Stimulated activated CD4-positive, alpha-beta T cell treated with anti-CD3 and anti-CD28 coated beads, TNF-alpha, amount 100 ng/mL, for 4 hours (primary cell): Measurements from ENCODE around the gene GOLGA8B.
"Not testable (repeated sequence)": the region's sequence is repeated elsewhere in the genome, so short reads cannot be mapped to it uniquely, and the experiment has no call there.

Experiments used
- DNase-seq, 3 experiments: peaks; one replicate each; pipeline ENCODE4 v3.0.0-alpha.2; 2020; ENCODE audit warnings: low read depth in 3 of 3

The GOLGA8B gene

DNA sequence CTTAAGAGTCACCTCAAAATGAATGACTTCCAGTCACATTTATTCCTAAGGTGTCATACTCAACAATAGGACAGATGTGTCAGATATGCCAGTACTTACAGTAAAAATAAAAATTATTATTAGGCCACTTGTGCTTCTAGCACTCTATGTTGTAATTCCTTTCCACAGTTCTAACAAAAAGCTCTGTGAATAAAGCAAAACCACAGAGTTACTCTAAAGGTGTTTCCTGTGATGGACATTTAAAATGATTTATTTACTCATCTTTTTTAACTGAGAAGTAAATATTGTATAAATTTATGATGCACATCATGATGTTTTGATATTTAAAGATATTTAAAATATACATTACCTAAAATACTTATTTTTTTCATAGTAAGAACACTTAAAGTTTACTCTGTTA is 13.9 kb upstream of the GOLGA8B start:
- DNase-seq = no peak

DNA sequence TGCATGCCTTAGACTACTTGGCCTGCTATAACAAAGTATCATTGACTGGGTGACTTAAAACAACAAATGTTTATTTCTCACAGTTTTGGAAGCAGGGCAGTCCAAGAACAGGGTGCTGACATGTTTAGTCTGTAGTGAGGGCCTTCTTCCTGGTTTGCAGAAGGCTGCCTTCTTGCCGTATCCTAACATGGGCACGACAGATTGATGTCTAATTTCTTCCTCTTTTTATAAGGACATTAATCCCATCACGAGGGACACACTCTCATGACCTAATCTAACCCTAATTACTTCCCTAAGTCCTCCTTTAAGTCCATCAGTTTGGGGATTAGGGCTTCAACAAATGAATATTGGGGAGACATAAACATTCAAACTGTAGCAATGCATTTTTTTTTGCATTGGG is 10.9 kb upstream of the GOLGA8B start:
- DNase-seq = no peak

DNA sequence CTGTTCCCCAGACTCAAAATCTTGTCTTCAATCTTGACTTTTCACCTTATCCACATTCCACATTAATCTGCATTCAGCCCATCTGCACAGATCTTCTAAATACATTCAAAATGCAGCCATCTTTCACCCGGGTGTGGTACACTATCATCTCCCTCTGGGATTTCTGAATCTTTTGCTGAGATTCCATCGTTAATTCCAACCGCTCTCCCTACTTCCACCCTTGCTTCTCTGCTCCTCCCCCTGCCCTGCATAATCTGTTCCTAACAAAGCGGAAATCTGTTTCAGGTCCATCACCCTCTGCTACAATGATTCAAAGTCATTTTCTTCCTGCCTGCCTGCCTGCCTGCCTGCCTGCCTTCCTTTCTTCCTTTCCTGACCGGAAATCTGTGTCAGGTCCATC is 7.9 kb upstream of the GOLGA8B start:
- no peak for DNase-seq

DNA sequence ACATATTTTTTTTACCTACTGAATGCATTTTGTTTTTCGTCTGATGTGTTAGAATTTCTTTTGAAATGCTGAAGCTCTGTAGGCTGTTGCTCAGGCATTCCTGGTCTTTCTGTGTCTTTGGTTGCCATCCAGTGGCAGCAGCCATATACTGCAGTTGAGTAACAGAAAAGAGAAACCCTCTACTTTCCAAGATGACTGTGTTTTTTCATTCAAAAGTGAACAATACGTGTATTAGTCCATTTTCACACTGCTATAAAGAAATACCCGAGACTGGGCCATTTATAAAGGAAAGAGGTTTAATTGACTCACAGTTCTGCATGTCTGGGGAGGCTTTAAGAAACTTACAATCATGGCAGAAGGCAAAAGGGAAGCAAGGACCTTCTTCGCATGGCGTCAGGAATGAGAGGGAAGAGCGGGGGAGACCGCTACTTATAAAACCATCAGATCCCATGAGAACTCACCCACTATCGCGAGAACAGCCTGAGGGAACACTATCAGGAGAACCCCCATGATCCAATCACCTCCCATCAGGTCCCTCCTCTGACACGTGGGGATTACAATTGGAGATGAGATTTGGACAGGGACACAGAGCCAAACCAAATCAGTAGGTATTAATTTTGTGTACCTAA is 4.7 kb upstream of the GOLGA8B start:
- peak in 2 of 3 experiments; percentile 37 to 46 for DNase-seq

DNA sequence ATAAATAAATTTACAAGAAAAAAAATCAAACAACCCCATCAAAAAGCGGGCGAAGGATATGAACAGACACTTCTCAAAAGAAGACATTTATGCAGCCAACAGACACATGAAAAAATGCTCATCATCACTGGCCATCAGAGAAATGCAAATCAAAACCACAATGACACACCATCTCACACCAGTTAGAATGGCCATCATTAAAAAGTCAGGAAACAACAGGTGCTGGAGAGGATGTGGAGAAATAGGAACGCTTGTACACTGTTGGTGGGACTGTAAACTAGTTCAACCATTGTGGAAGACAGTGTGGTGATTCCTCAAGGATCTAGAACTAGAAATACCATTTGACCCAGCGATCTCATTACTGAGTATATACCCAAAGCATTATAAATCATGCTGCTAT is 2.5 kb upstream of the GOLGA8B start:
- not testable (repeated sequence) for DNase-seq

DNA sequence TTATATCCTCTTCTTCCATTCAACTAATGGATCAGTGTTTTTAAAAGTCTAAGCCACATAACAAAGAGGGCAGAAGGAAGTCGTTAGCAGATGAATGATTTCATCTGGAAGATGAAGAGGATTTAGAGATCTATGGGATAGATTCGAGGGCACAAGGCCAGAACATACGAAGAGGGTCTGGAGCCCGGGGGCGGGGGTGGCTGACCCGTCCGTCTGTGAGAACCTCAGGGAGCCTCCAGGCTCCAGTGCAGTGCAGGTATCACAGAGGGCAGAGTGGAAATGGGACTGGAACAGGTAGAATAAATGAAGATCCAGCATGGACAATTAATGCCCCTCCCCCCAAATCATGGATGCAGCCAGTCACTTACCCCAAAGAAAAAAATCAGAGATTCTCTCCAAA is 1.5 kb upstream of the GOLGA8B start:
- no peak for DNase-seq

DNA sequence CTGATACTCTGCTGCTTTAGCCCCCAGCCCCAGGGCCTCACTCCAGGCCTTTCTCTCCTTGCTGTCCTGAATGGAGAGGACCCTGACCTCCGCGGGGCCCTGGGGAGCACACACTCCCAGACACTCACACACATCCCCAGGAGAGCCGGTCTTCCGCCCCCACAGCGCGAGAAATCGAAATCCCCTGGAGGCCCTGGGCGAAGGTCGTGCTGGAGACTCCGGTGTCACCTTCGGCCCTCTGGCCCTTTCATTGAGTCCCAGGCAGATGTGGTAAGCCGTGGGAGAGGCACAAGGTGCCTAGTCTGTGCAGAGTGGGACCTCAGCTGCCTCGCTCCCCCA is 848 bp upstream of the GOLGA8B start:
- DNase-seq = no peak

DNA sequence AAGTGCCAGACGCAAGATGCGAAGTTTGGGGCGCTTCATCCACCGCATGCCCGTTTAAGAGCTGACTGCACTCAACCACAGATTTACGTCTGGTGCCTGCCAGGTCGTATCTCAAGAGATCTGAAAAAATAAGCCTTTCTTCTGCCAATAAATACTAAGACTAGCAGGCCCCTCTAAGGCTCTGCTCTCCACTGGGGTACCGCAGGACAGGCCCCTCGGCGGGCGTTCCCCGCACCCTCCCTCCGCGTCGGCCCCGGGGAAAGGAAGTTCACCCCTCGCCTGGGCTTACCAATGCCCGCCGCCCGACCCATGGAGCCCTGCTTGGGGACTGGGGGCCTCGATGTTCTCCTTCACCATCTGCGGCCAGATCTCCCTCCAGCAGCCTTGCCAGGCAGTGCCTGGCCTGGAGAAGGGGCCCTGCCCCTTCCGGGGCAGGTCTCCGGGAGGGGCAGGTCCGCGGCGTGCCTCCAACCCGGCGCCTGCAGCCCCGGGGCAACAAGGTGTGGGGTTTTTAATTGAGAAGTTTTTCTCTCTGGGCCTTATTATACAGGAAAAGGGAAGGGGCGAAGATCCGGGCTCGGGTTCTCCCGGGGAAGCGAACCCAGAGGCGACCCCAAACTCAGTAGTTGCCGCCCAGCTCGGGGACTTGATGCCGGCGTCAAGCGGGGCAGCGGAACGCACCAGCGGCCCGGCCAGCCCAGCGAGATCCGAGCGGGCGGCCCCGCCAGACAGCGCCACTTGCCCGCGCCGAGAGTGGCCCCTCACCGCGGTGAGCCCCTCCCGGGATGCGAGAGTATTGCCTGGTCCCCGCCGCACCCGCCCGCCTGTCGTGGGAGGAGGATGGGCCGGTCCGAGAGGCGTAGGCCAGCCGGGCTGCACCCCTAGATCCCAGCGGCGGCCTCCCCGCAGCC is 735 bp downstream of the GOLGA8B start:
- DNase-seq = peak in 2 of 3 experiments; percentile 9 to 18

DNA sequence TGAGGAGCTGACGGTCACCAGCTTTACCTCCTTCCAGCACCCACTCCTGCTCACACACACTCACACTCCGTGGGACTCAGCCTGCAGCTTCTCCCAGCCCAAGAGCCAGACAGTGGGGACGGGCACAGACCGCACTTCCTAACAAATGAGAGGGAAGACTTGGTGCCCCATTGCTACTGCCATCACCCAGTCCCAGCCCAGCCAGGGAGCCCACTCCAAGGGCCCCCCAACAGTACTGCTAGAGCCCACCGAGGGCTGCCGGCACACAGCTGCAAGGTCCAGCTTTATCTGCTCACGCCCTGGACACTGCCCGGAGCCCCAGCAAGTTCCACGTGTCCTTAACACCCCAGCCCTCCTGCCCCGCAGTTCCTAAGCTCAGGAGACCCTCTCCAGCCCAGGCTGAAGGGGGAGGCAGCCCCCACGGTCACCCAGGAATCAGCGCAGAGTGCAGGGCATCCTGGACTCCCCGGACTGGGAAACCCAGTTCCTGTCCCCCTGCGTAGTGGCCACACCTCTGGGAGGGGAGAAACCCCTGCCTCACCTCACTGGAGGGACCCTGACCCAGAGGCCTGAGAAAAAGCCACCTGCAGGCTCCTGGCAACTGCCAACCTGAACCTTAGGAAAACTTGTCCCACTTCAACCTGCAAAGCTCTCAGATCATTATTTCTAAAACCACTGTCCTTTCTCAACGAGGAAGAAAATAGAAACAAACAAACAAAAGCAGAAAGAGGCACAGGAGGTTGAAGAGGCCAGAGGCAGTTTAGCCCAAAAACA is 1.6 kb downstream of the GOLGA8B start:
- not testable (repeated sequence) for DNase-seq

DNA sequence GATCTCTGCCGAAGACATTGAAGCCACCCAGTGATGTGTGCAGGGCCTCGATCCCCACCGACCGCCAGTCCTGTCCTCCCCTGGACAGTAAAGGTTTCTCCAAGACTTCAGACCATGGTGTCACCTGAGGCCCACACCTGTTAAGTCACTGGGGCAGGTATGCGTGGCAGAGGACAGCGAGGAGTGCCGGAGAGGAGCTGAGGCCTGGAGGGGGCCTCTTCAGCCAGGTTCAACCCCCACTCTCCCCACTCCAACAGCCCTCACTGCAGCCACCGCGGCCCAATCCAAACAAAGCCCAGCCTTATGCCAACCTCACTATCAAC is 2.4 kb downstream of the GOLGA8B start:
- no peak for DNase-seq

DNA sequence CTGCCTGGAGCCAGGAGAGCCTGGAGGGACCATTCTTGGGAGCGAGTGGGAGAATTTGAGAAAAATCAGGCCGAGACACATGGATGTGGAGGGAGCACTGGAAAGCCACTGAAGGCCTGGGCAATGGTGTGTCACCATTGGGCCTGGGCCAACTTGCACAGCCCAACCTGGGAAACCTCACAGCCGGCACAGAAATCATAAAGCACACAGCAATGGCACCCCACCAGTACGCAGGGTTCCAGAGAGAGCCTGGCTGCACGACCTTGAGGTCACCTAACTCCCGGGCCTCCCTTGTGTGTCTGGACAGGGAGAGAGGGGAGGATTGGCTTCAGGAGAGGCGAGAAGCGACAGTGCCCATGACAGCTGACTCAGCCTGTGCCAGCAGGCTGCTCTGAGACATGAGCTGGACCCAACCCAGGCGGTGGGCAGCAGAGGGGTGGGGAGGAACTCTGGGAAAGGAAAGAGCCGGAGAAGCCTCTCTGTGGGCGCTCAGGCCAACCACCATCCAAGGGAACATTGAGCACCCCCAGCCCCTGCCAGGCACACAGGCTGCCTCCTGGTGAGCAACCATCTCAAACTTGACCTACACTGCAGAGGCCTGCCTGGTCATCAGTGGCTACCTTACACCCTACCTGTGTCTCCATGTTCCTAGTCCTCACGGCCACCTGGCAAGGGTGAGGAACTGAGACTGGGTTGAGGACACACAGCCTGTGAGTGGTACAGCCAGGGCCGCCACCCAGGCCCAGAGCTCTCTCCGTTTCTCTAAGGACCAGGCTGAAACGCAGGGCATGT is 3.0 kb downstream of the GOLGA8B start:
- not testable (repeated sequence) for DNase-seq

DNA sequence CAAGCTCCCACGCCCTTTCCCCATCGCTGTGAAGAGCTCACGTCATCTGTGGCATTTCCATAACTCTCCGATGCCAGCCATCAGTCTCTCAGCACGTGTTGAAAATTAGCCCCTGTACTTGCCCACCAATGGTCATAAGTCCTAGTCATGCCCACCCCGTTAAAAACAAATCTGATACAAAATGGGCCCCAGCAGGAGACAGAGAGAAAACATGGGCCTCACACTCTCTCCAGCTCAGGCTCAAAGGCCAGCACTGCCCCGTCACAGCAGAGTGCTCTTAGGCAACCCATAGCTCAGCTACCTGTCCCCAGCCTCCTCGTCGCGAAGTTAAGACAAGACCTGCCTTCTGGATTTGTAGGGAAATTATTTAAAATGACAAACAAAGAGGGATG is 5.2 kb downstream of the GOLGA8B start:
- DNase-seq = no peak

DNA sequence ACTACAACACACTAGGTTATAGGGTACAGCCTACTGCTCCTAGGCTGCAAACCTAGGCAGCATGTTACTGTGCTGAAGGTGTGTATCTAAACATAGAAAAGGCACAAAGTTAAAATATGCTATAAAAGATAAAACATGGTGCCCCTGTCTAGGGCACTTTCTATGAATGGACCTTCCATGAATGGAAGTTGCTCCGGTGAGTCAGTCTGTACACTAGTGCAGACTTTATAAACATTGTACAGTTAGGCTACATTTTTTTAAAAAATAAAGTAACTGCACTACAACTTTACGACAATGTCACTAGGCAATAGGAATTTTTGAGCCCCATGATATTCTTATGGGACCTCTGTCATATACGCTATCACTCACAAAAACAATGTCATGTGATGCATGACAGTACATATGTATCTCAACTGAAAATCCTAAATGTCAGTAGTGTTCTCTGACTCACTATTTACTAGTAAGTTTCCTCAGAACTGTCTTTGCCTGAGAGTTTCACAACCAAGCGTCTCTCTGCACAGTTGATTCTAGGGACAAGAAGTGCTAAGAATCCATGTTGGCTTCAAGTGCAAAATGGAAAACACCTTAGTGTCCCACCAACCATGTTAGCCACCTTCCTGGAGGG is 5.7 kb downstream of the GOLGA8B start:
- DNase-seq = not testable (repeated sequence)

DNA sequence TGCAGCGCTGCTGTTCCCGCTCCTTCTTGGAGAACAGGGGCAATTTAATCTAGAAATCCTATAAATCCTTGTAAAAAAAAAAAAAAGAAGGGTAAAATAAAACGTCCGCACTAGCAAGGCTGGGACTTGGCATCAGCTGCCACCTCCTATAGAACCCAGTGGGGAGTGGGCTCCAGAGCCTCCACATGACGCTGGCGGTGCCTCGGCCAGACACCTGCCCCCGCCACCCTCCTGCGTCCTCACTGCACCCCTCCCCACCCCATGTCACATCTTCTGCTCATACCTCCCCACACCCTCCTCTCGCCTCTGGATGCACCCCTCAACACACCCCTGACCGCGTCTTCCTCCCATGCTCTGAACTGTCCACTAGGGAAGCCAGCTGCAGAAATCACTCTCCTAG is 8.4 kb downstream of the GOLGA8B start:
- not testable (repeated sequence) for DNase-seq

DNA sequence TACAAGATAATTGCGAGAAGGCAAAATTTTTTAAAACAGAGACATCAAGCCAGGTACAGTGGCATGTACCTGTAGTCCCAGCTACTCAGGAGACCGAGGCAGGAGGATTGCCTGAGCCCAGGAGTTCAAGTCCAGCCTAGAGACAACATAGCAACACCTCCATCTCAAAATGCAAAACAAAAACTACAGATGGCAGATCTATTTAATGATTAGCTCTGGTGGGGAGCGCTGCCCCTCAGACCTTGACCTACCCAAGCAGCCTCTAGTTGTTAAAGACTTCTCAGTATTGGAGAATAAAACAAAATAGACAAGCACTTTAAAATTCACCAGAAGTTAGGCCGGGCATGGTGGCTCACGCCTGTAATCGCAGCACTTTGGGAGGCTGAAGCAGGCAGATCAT is 10.5 kb downstream of the GOLGA8B start:
- DNase-seq = not testable (repeated sequence)

DNA sequence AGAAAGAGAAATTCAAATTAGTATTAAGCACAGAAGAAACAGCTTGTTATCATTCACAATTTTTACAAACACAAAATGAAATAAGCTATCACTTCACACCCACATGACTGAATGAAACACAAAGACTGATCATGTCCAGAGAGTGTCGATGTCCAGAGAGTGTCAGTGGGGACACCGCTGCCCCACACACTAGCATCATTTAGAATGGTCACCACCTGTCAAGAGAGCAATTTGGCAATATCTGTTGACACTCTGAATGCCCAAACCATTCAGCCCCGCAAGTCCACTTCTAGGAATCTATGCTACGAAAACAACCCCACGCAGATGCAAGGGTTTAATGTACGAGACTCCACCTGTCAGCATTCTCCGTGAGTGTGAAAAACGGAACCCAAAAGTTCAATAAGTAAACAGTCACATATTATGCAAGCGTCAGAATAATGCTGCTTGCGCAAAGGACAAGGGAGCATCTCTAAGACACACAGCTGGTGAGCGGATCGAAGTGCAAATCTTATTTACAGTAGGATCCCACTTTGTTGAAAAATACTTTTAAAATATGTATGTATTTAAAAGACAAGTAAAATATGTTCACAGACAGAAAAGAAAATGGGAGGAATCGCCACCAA is 11.3 kb downstream of the GOLGA8B start:
- not testable (repeated sequence) for DNase-seq

DNA sequence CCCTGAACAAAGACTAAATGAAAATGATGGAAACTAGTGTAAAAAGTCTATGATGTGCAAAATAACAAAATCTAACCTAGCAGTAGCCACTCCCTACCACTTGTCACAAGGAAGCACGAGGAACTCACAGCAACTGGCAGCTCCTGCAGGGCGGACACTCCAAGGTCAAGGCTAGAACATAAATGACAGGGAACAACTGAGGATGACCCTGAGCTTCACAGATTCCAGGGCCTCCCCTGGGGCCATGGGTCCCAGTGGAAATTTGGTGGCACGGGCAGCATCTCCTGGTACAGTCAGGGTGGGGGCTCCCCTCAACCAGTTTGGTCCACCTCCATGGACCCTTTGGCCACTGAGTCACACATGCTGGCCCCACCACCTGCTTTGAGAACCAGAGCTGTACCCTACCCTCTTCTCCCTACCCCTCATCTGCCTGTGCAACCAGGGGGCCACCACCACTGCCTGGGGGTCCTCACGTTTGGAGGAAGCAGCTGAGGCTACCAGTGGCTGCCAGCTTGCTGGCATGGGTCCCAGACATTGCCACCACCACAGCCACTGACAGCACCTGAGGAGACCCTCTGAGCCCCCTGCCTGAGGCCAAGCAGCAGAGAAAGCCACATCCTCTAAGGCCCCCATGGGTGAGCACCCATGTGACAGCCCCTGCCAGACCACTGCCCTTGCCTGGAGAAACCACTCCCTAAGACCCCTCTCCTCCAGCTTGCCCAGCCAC is 13.6 kb downstream of the GOLGA8B start:
- not testable (repeated sequence) for DNase-seq

DNA sequence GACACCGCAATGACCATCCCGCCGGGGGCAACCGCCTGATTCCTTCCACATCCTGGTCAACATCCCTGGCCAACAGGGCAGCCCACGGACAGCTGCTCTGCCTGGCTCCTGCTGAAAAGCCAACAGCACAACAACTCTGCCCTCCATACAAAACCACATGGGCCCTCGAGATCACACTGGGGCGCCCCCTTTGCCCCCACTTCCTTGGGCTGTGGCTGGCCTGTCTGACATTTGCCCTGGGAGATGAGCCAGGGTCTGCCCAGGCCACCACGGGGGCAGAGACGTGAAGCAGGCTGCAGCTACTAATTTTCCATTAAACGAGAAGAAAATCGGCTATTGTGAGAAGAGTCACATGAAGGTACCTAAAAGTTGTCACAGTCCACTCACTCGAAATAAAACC is 16.3 kb downstream of the GOLGA8B start:
- DNase-seq = not testable (repeated sequence)

DNA sequence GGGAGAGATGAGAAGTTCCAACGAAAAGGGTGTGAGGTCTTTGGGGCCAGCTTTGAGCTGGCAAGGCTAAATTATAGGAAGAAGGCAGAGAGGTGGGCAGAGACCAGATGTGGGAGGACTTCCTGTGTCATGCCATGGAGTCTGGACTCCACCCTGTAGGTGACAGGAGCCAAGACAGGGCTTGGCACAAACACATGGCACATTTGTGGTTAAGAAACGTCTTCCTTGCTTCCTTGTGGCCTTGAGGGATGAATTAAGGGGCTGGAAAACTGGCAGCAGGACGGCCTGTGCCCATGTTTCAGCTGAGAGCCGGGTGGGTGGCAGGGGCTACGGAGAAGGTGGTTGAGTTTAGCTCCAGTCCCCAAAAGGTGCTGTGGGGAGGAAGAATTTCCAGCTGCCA is 18.7 kb downstream of the GOLGA8B start:
- not testable (repeated sequence) for DNase-seq

DNA sequence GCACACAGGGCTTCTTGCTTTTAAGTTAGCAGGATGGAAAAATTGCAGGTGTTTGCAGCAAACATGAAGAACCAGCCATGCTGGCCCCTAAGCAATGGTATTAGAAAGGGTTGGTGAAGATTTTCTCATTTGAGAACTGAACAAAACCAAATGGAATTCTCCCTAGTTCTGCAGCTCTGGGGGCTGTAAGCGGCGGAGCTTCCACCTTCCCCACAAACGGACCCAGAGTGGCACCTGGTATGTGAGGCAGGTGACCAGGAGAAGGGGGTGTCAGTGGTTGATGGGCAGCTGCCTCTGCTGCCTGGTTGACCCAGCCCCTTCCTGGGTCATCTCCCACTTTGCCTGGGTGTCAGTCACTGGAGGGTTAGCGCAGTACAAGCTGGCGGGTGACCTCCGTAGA is 22.6 kb downstream of the GOLGA8B start:
- DNase-seq = not testable (repeated sequence)
